ENCODE data around the gene ENOPH1. TPM values are rescaled to one million over a fixed set of nuclear protein-coding genes. Genes with fewer than 3 reads are reported as not detected.
"Not testable (repeated sequence)": the region's sequence is repeated elsewhere in the genome, so short reads cannot be mapped to it uniquely, and the experiment has no call there.

Gene ENOPH1
- total RNA-seq = 10 to 100 TPM; 45.0 to 45.3 TPM

- CTCF ChIA-PET = interaction anchor here (0.6 to 2.7 kb wide), 8 partner anchors 9 to 1915 kb away, joined by 3 to 12 read pairs (median 5); partner anchors contain the start of gene COPS4
- peaks cover 71% of the 10 kb centered on the region for H3K36me3 Mint-ChIP-seq (ENCODE audit: low read depth)
- DNase-seq (peak; percentile 97), ATAC-seq (peak; percentile 78)
- peaks cover 51% of the 10 kb centered on the region for H3K4me1 Mint-ChIP-seq (ENCODE audit: low read depth)
- no peaks in the 10 kb centered on the region for H3K27me3 Mint-ChIP-seq (ENCODE audit: low read depth)
- POLR2A ChIA-PET = interaction anchor here (1.2 to 4.0 kb wide), 11 partner anchors 11 to 70 kb away, joined by 3 to 120 read pairs (median 6); partner anchors contain the start of gene HNRNPD
- no peaks in the 10 kb centered on the region for H3K9me3 Mint-ChIP-seq (ENCODE audit: insufficient read depth)
- peak within 1 kb of the TSS; percentile 99 for H3K27ac Mint-ChIP-seq
- peak within 1 kb of the TSS; percentile 99 for H3K4me3 Mint-ChIP-seq
Measured at GRCh38 chr4:82430193-82430963, at the start of gene ENOPH1, which contains the start of gene HNRNPDL. TSS of gene ENOPH1 (plus strand) at chr4:82430590. CDS start at chr4:82430830, 240 bp downstream. TSS of gene HNRNPDL (minus strand) at chr4:82430462. CDS start at chr4:82429690, 772 bp downstream.

- no peak for ATAC-seq
- H3K27ac Mint-ChIP-seq = no peak overlapping the region
Measured at GRCh38 chr4:82380831-82381230, 49.6 kb upstream of the ENOPH1 start.

GRCh38 chr4:82381235-82381634, 49.2 kb upstream of the ENOPH1 start:
- no peak overlapping the region for H3K27ac Mint-ChIP-seq
- peaks cover 7% of the 10 kb centered on the region for H3K27me3 Mint-ChIP-seq (ENCODE audit: low read depth)
- no peak overlapping the region for H3K4me3 Mint-ChIP-seq
- H3K9me3 Mint-ChIP-seq (ENCODE audit: insufficient read depth) = no peaks in the 10 kb centered on the region
- ATAC-seq = no peak
- ChIA-PET CTCF (interaction anchor here (1.2 to 2.2 kb wide), 2 partner anchors 46 to 48 kb away, joined by 3 to 10 read pairs; no protein-coding TSS in a partner anchor), POLR2A (interaction anchor here (1.2 kb wide), 1 partner anchor 48 kb away, joined by 7 read pairs; the partner anchor contains the start of gene HNRNPDL)
- peaks cover 11% of the 10 kb centered on the region for H3K4me1 Mint-ChIP-seq (ENCODE audit: low read depth)
- no peak for DNase-seq
- H3K36me3 Mint-ChIP-seq (ENCODE audit: low read depth) = peaks cover 28% of the 10 kb centered on the region

More at GRCh38 chr4:82380831-82381230, 49.6 kb upstream of the ENOPH1 start:
- ChIA-PET CTCF (interaction anchor here (1.2 to 2.2 kb wide), 2 partner anchors 46 to 49 kb away, joined by 3 to 10 read pairs; no protein-coding TSS in a partner anchor), POLR2A (interaction anchor here (1.2 kb wide), 1 partner anchor 49 kb away, joined by 7 read pairs; the partner anchor contains the start of gene HNRNPDL)
- no peaks in the 10 kb centered on the region for H3K9me3 Mint-ChIP-seq (ENCODE audit: insufficient read depth)
- peaks cover 6% of the 10 kb centered on the region for H3K27me3 Mint-ChIP-seq (ENCODE audit: low read depth)
- H3K36me3 Mint-ChIP-seq (ENCODE audit: low read depth) = peaks cover 32% of the 10 kb centered on the region
- H3K4me1 Mint-ChIP-seq (ENCODE audit: low read depth) = peaks cover 15% of the 10 kb centered on the region
- no peak overlapping the region for H3K4me3 Mint-ChIP-seq
- no peak for DNase-seq

- peaks cover 7% of the 10 kb centered on the region for H3K27me3 Mint-ChIP-seq (ENCODE audit: low read depth)
Measured at GRCh38 chr4:82381661-82382296, 48.6 kb upstream of the ENOPH1 start.

GRCh38 chr4:82382751-82383150, 47.6 kb upstream of the ENOPH1 start:
- Mint-ChIP-seq H3K27me3 (ENCODE audit: low read depth) (peaks cover 7% of the 10 kb centered on the region), H3K36me3 (ENCODE audit: low read depth) (peaks cover 21% of the 10 kb centered on the region), H3K4me3 (no peak overlapping the region), H3K9me3 (ENCODE audit: insufficient read depth) (no peaks in the 10 kb centered on the region), H3K4me1 (ENCODE audit: low read depth) (peaks cover 2% of the 10 kb centered on the region), H3K27ac (no peak overlapping the region)
- ChIA-PET CTCF (interaction anchor here (0.8 kb wide), 1 partner anchor 356 kb away, joined by 3 read pairs; no protein-coding TSS in a partner anchor), POLR2A (no interaction called here)
- ATAC-seq (no peak), DNase-seq (no peak)

More at GRCh38 chr4:82381661-82382296, 48.6 kb upstream of the ENOPH1 start:
- ATAC-seq (no peak), DNase-seq (no peak)
- Mint-ChIP-seq H3K27ac (no peak overlapping the region), H3K4me3 (no peak overlapping the region), H3K4me1 (ENCODE audit: low read depth) (peaks cover 7% of the 10 kb centered on the region), H3K36me3 (ENCODE audit: low read depth) (peaks cover 24% of the 10 kb centered on the region), H3K9me3 (ENCODE audit: insufficient read depth) (no peaks in the 10 kb centered on the region)
- POLR2A ChIA-PET = no interaction called here
- CTCF ChIA-PET = interaction anchor here (1.2 to 2.2 kb wide), 2 partner anchors 45 to 48 kb away, joined by 3 to 10 read pairs; no protein-coding TSS in a partner anchor

GRCh38 chr4:82386312-82386711, 44.1 kb upstream of the ENOPH1 start:
- H3K4me3 Mint-ChIP-seq; H3K4me1 Mint-ChIP-seq (ENCODE audit: low read depth); DNase-seq; H3K27ac Mint-ChIP-seq; H3K9me3 Mint-ChIP-seq (ENCODE audit: insufficient read depth); H3K27me3 Mint-ChIP-seq (ENCODE audit: low read depth); H3K36me3 Mint-ChIP-seq (ENCODE audit: low read depth); ATAC-seq: not testable (repeated sequence)
- ChIA-PET POLR2A (interaction anchor here (1.0 kb wide), 1 partner anchor 43 kb away, joined by 4 read pairs; the partner anchor contains the start of gene HNRNPDL), CTCF (interaction anchor here (1.3 kb wide), 1 partner anchor 26 kb away, joined by 6 read pairs; no protein-coding TSS in a partner anchor)

GRCh38 chr4:82388405-82388804, 42.0 kb upstream of the ENOPH1 start:
- CTCF ChIA-PET = interaction anchor here (1.6 kb wide), 1 partner anchor 10 kb away, joined by 5 read pairs; no protein-coding TSS in a partner anchor

GRCh38 chr4:82390061-82390460, 40.3 kb upstream of the ENOPH1 start:
- H3K27ac Mint-ChIP-seq; H3K9me3 Mint-ChIP-seq (ENCODE audit: insufficient read depth); POLR2A ChIA-PET; DNase-seq; ATAC-seq; H3K27me3 Mint-ChIP-seq (ENCODE audit: low read depth); H3K4me3 Mint-ChIP-seq; H3K36me3 Mint-ChIP-seq (ENCODE audit: low read depth); H3K4me1 Mint-ChIP-seq (ENCODE audit: low read depth): not testable (repeated sequence)
- CTCF ChIA-PET = interaction anchor here (0.7 kb wide), 1 partner anchor 39 kb away, joined by 3 read pairs; no protein-coding TSS in a partner anchor

More at GRCh38 chr4:82388405-82388804, 42.0 kb upstream of the ENOPH1 start:
- POLR2A ChIA-PET = no interaction called here
- Mint-ChIP-seq H3K9me3 (ENCODE audit: insufficient read depth) (no peaks in the 10 kb centered on the region), H3K27me3 (ENCODE audit: low read depth) (peaks cover 10% of the 10 kb centered on the region), H3K27ac (no peak overlapping the region), H3K4me1 (ENCODE audit: low read depth) (no peaks in the 10 kb centered on the region), H3K4me3 (no peak overlapping the region), H3K36me3 (ENCODE audit: low read depth) (peaks cover 3% of the 10 kb centered on the region)
- ATAC-seq = no peak
- no peak for DNase-seq

GRCh38 chr4:82394896-82395295, 35.5 kb upstream of the ENOPH1 start:
- H3K4me3 Mint-ChIP-seq = no peak overlapping the region
- ChIA-PET CTCF (interaction anchor here (1.2 kb wide), 1 partner anchor 11 kb away, joined by 3 read pairs; no protein-coding TSS in a partner anchor), POLR2A (interaction anchor here (1.1 kb wide), 1 partner anchor 27 kb away, joined by 5 read pairs; no protein-coding TSS in a partner anchor)
- no peak for ATAC-seq
- H3K4me1 Mint-ChIP-seq (ENCODE audit: low read depth) = peaks cover 5% of the 10 kb centered on the region
- no peak for DNase-seq
- no peak overlapping the region for H3K27ac Mint-ChIP-seq
- H3K9me3 Mint-ChIP-seq (ENCODE audit: insufficient read depth) = no peaks in the 10 kb centered on the region
- H3K36me3 Mint-ChIP-seq (ENCODE audit: low read depth) = no peaks in the 10 kb centered on the region
- H3K27me3 Mint-ChIP-seq (ENCODE audit: low read depth) = no peaks in the 10 kb centered on the region

GRCh38 chr4:82397527-82397926, 32.9 kb upstream of the ENOPH1 start:
- peaks cover 5% of the 10 kb centered on the region for H3K4me1 Mint-ChIP-seq (ENCODE audit: low read depth)
- H3K27ac Mint-ChIP-seq = no peak overlapping the region
- no peaks in the 10 kb centered on the region for H3K36me3 Mint-ChIP-seq (ENCODE audit: low read depth)
- H3K9me3 Mint-ChIP-seq (ENCODE audit: insufficient read depth) = no peaks in the 10 kb centered on the region
- H3K27me3 Mint-ChIP-seq (ENCODE audit: low read depth) = peaks cover 6% of the 10 kb centered on the region
- H3K4me3 Mint-ChIP-seq = no peak overlapping the region
- POLR2A ChIA-PET = interaction anchor here (0.5 to 1.2 kb wide), 2 partner anchors 27 to 53 kb away, joined by 3 to 4 read pairs; no protein-coding TSS in a partner anchor
- CTCF ChIA-PET = interaction anchor here (0.8 to 1.4 kb wide), 2 partner anchors 26 to 41 kb away, joined by 3 read pairs; no protein-coding TSS in a partner anchor
- no peak for ATAC-seq
- no peak for DNase-seq

GRCh38 chr4:82398263-82398662, 32.1 kb upstream of the ENOPH1 start:
- H3K27ac Mint-ChIP-seq = no peak overlapping the region
- DNase-seq (no peak), ATAC-seq (no peak)
- POLR2A ChIA-PET = interaction anchor here (1.2 kb wide), 1 partner anchor 26 kb away, joined by 4 read pairs; no protein-coding TSS in a partner anchor
- no peak overlapping the region for H3K4me3 Mint-ChIP-seq
- peaks cover 5% of the 10 kb centered on the region for H3K4me1 Mint-ChIP-seq (ENCODE audit: low read depth)
- H3K27me3 Mint-ChIP-seq (ENCODE audit: low read depth) = peaks cover 6% of the 10 kb centered on the region
- no peaks in the 10 kb centered on the region for H3K9me3 Mint-ChIP-seq (ENCODE audit: insufficient read depth)
- no peaks in the 10 kb centered on the region for H3K36me3 Mint-ChIP-seq (ENCODE audit: low read depth)
- CTCF ChIA-PET = no interaction called here
